Fibroblast of pulmonary artery (primary cell): ENCODE results near the gene BANP.
"Not testable (repeated sequence)": the region's sequence is repeated elsewhere in the genome, so short reads cannot be mapped to it uniquely, and the experiment has no call there.

Experiments
- DNase-seq: peaks from one replicate; pipeline ENCODE4 v3.0.0-alpha.2; 2010; ENCODE audit warnings: low read depth
- H3K4me3 ChIP-seq: replicated peaks from 2 replicates; pipeline ENCODE4 v1.5.1; 2011; ENCODE audit warnings: low read depth, mild to moderate bottlenecking, control low read depth, low read length, moderate library complexity
- TF ChIP-seq, protein P1 (sequence below): IDR thresholded peaks from 2 replicates; pipeline ENCODE4 v1.5.1; 2011; ENCODE audit warnings: mild to moderate bottlenecking, control low read depth, low read length, inconsistent platforms; ENCODE audit errors: missing control alignments

Gene BANP

DNA sequence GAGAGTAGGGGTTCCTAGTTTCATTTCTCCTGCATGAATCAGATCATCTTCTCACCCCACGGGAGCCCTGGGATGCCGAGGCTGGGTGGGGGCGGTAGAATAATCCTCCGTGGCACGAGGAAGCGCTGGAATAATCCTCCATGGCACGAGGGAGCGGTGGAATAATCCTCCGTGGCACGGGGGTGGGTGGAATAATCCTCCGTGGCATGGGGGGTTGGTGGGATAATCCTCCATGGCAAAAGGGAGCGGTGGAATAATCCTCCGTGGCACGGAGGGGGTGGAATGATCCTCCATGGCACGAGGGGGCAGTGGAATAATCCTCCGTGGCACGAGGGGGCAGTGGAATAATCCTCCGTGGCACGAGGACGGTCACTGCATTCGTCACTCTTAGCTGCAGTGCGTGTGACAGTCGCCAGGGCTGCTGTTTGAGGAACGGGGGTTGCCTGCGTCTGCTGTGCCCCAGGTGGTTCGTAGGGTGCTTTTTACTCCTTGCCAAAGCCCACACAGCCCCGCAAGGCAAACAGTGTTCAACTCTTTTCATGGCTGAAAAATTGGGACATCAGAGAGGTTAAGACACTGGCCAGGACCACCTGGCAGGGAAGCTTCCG is 152.5 kb downstream of the BANP start:
- H3K4me3 ChIP-seq, result no peak overlapping the region
- TF ChIP-seq, protein P1, sequence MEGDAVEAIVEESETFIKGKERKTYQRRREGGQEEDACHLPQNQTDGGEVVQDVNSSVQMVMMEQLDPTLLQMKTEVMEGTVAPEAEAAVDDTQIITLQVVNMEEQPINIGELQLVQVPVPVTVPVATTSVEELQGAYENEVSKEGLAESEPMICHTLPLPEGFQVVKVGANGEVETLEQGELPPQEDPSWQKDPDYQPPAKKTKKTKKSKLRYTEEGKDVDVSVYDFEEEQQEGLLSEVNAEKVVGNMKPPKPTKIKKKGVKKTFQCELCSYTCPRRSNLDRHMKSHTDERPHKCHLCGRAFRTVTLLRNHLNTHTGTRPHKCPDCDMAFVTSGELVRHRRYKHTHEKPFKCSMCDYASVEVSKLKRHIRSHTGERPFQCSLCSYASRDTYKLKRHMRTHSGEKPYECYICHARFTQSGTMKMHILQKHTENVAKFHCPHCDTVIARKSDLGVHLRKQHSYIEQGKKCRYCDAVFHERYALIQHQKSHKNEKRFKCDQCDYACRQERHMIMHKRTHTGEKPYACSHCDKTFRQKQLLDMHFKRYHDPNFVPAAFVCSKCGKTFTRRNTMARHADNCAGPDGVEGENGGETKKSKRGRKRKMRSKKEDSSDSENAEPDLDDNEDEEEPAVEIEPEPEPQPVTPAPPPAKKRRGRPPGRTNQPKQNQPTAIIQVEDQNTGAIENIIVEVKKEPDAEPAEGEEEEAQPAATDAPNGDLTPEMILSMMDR, result no peak
- DNase-seq, result no peak

DNA sequence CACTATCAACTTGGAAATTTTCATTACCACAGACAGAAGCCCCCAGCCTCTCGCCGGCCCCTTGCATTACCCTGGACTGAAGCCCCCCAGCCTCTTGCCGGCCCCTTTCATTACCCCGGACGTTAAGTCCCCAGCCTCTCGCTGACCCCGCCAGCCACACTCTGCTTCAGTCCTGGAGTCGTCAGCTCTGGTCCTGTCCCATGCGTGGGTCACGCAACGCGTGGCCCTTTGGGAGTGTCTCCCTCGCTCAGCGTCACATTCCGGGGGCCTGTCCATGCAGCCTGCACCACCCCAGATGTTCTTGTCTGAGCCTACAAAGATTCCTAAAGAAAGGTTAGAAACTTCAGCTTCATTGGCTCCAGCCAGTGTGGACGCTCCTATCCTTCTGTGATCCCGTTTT is 153.1 kb downstream of the BANP start:
- not testable (repeated sequence) for H3K4me3 ChIP-seq, DNase-seq

DNA sequence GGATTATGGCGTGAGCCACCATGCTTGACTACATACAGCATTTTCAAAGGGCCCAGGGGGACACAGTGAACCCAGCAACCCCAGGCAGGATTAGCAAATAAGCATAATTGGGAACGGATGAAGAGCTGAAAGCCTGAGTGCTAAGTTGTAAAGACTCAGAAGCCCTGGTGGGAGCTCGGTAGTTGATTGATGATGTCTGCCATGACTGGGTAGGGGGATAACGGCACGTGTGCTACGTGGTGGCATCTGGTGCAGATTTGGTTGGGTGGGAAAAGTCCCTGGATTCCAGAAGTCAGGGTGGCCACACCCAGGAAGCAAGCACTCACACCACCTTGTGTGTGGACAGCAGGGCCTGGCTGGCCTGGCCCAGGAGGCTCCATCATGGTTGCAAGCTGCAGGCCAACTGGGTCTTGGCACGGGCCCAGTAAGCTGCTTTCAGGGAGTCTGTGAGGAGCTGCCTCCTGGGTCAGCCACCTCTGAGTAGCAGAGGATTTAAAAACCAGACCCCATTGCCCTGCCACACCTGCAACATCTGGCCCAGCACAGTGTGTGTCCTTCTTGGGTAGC is 154.4 kb downstream of the BANP start:
- not testable (repeated sequence) for DNase-seq

GRCh38 chr16:88106566-88106965 is 155.3 kb downstream of the BANP start:
- H3K4me3 ChIP-seq, DNase-seq: not testable (repeated sequence)

More for the DNA sequence above, 154.4 kb downstream of the BANP start:
- not testable (repeated sequence) for H3K4me3 ChIP-seq

- no peak overlapping the region for H3K4me3 ChIP-seq
- DNase-seq, result no peak
- TF ChIP-seq, protein P1, result no peak
Observed at GRCh38 chr16:88108762-88109161, 157.5 kb downstream of the BANP start.

GRCh38 chr16:88109726-88110621 is 158.7 kb downstream of the BANP start:
- not testable (repeated sequence) for DNase-seq, H3K4me3 ChIP-seq

DNA sequence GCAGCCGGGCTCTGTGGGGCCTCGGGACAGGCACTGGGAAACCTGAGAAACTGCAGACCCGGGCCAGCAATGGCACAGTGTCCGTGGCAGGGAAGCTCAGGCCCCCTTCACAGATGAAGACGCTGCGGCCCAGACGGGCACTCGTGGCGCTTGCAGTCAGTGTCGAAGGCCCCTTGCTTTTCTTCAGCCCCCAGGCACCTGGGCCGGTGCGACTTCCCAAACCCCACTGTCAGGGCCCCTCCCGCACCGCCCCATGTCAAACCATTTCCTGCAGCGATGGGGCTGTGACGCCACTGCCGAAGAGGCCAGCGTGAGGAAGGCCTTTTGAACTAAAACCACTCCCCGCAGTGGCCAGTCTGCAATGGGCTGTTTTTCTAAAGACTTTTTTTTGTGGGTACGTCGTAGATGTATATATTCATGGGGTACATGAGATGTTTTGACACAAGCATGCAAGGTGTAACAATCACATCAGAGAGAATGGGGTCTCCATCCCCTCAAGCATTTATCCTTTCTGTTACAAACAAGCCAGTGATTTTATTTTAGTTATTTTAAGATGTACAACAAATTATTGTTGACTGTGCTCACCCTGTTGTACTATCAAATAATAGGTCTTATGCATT is 159.8 kb downstream of the BANP start:
- not testable (repeated sequence) for H3K4me3 ChIP-seq, DNase-seq

- not testable (repeated sequence) for H3K4me3 ChIP-seq
Observed at GRCh38 chr16:88111976-88112375, 160.7 kb downstream of the BANP start.

DNA sequence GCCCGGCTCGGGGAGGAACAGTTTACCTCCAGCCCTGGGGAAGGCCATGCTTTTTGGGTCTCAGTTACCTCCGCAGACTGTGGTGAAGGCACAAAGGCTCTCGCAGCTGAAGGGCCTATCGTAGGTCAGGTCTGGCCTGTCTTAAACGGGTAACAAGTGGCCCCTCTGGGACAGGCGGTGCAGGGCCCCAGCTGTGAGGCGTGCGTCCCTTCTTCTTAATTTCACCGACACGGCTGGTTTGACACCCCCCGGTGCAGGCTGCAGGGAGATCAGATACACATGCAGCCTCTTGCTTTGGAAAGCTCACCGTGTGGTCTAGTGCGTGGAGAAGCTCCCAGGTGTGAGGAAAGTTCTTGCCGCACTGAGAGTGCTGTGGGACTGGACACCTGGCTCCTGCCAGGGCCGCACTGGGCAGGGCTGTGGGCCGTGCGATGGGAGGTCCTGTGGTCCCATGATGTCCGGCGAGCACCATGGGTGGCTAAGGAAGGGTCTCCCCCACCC is 162.4 kb downstream of the BANP start:
- TF ChIP-seq, protein P1, result no peak
- DNase-seq, result no peak
- H3K4me3 ChIP-seq, result no peak overlapping the region

More at GRCh38 chr16:88111976-88112375, 160.7 kb downstream of the BANP start:
- DNase-seq, result not testable (repeated sequence)

DNA sequence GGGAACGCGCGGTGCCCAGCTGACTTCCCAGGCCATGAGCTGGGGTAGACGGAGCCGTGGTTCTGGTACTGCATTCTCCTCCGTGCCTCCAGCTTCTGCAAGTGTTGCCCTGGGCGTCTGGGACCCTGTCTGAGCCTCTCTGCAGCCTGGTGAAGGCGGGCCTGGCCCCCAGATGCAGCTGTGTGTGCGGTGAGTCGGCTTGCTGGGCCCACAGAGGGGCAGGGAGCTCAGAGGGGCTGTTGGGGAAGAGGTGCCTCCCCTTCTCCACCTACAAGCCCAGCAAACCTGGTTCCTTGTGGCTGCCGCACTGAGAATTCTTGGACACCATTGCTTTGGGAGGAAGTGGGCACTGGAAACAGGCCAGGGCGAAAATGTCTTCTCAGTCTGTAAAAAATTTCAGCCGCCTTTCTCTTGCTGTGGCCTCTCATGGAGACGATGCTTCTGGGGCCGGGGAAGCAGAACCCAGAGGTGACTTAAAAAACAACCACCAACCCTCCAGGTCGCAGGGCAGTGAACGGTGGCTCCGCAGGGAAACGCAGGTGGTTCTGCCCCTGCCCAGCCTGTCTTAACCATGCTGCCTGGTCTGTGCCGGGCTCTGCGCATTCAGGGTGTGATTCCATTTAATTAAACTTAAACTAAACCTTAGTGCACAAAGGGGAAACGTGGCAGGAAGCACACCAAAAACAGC is 163.5 kb downstream of the BANP start:
- DNase-seq, H3K4me3 ChIP-seq: not testable (repeated sequence)
